ENCODE data around the gene SPOCK2. TPM values are rescaled to one million over a fixed set of nuclear protein-coding genes. Genes with fewer than 3 reads are reported as not detected.

SPOCK2 gene
- total RNA-seq, 2 experiments from 2014 or later: 0.76 to 7.5 TPM

DNA sequence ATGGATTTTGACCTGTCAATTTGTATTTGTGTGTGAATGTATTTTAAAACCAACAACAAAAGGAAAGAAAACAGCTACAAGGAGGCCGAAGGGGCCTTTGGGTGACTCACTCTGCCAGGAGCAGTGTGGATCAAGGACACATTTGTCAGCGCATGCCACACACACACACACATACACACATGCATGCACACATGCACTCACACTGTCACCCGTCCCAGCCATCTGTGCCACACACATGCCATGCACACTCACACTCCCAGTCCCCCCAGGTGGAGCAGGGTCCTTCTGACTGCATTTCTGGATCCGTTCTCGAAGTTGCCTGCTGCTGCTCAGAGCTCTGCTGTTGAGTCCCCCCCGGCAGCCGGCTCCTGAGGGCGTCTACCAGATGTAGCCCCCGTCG lies 26.0 kb downstream of the SPOCK2 start:
- Histone ChIP-seq H3K4me2 (ENCODE audit: low read length) (no peak overlapping the region), H3K9me3 (ENCODE audit: low read length) (no peaks in the 10 kb centered on the region), H3K27ac (ENCODE audit: low read depth, low read length, poor library complexity, severe bottlenecking) (no peak overlapping the region), H3K79me2 (ENCODE audit: insufficient read depth, low read depth, low read length) (no peaks in the 10 kb centered on the region), H4K20me1 (ENCODE audit: insufficient read depth, low read length) (no peaks in the 10 kb centered on the region), H3K4me3 (ENCODE audit: low read depth, low read length, poor library complexity, severe bottlenecking) (no peak overlapping the region), H3K9me2 (ENCODE audit: insufficient read depth, low read length) (no peaks in the 10 kb centered on the region), H3K36me3 (ENCODE audit: insufficient read depth, low read length) (no peaks in the 10 kb centered on the region), H2AFZ (ENCODE audit: low read length) (no peak overlapping the region), H3K4me1 (ENCODE audit: insufficient read depth, low read length, poor library complexity, severe bottlenecking) (no peaks in the 10 kb centered on the region)
- DNase-seq (ENCODE audit: low spot score): no peak
- CTCF ChIA-PET (ENCODE audit: unreplicated experiment): no interaction called here
- BruUV-seq (replicated peaks): no TSS peak
- intact Hi-C loops (cut with micrococcal nuclease; ENCODE audit: unreplicated experiment): loop anchor here (5.0 kb wide), 1 partner anchor 160 kb away; no protein-coding TSS in a partner anchor
- TF ChIP-seq, protein P1, sequence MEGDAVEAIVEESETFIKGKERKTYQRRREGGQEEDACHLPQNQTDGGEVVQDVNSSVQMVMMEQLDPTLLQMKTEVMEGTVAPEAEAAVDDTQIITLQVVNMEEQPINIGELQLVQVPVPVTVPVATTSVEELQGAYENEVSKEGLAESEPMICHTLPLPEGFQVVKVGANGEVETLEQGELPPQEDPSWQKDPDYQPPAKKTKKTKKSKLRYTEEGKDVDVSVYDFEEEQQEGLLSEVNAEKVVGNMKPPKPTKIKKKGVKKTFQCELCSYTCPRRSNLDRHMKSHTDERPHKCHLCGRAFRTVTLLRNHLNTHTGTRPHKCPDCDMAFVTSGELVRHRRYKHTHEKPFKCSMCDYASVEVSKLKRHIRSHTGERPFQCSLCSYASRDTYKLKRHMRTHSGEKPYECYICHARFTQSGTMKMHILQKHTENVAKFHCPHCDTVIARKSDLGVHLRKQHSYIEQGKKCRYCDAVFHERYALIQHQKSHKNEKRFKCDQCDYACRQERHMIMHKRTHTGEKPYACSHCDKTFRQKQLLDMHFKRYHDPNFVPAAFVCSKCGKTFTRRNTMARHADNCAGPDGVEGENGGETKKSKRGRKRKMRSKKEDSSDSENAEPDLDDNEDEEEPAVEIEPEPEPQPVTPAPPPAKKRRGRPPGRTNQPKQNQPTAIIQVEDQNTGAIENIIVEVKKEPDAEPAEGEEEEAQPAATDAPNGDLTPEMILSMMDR (conservative IDR thresholded peaks at IDR 0.05; ENCODE audit: low read length): no peak
- TF ChIP-seq EZH2phosphoT487 (IDR thresholded peaks at IDR 0.05; ENCODE audit: borderline replicate concordance, low read depth, low read length): no peak
- POLR2A ChIA-PET: no interaction called here

DNA sequence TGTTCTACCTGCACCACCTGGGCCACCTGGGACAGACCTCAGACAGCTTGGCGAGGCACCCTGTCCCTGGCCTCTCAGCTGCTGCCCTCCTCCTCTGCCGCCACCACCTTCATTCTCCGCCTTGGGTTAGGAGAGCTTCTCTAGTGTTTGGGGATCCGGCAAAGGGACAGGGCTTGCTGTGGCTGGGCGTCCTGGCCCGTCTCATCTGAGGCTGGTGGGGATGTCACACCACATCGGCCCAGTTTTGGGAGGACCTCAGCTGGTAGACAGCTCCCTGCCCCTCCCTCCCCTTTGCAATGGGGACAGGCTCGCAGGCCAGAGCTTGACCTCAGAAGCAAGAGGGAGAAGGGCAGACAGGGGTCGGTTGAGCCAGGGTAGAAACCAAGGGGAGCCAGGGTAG lies 26.4 kb downstream of the SPOCK2 start:
- ChIA-PET POLR2A (no interaction called here), CTCF (ENCODE audit: unreplicated experiment) (interaction anchor here (0.7 kb wide), 1 partner anchor 13 kb away, joined by 3 read pairs; no protein-coding TSS in a partner anchor)
- Histone ChIP-seq H3K9me2 (ENCODE audit: insufficient read depth, low read length) (no peaks in the 10 kb centered on the region), H2AFZ (ENCODE audit: low read length) (no peak overlapping the region), H3K4me3 (ENCODE audit: low read depth, low read length, poor library complexity, severe bottlenecking) (no peak overlapping the region), H3K36me3 (ENCODE audit: insufficient read depth, low read length) (no peaks in the 10 kb centered on the region), H4K20me1 (ENCODE audit: insufficient read depth, low read length) (no peaks in the 10 kb centered on the region), H3K4me1 (ENCODE audit: insufficient read depth, low read length, poor library complexity, severe bottlenecking) (no peaks in the 10 kb centered on the region), H3K79me2 (ENCODE audit: insufficient read depth, low read depth, low read length) (no peaks in the 10 kb centered on the region), H3K27ac (ENCODE audit: low read depth, low read length, poor library complexity, severe bottlenecking) (no peak overlapping the region), H3K4me2 (ENCODE audit: low read length) (no peak overlapping the region), H3K9me3 (ENCODE audit: low read length) (no peaks in the 10 kb centered on the region)
- TF ChIP-seq, protein P1 (conservative IDR thresholded peaks at IDR 0.05; ENCODE audit: low read length): no peak
- no peak for TF ChIP-seq EZH2phosphoT487 (IDR thresholded peaks at IDR 0.05; ENCODE audit: borderline replicate concordance, low read depth, low read length)
- intact Hi-C loops (cut with micrococcal nuclease; ENCODE audit: unreplicated experiment): loop anchor here (5.0 kb wide), 1 partner anchor 160 kb away; no protein-coding TSS in a partner anchor
- BruUV-seq (replicated peaks): no TSS peak
- DNase-seq (ENCODE audit: low spot score): no peak

DNA sequence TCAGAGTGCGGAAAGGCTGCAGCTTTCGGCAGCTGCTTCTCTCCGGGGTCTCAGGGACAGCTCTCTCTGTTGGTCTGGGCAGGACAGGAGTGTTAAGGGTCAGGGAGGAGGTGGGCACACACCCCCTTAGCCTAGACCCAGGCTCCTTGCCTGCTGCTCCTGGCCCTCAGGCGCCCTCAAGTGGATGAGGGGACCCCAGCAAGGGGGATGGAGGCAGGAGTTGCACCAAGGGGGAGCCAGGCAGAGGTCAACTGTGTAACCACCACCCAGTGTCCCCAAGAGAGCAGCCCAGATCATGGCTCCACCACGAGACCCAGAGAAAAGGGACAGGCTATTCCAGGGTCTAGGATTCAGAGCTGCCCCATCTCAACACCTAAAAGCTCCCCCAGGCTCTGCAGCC lies 26.9 kb downstream of the SPOCK2 start:
- no peaks in the 10 kb centered on the region for H3K36me3 ChIP-seq (ENCODE audit: insufficient read depth, low read length)
- POLR2A ChIA-PET: interaction anchor here (0.7 kb wide), 1 partner anchor 159 kb away, joined by 3 read pairs; no protein-coding TSS in a partner anchor

More for the DNA sequence above, 26.9 kb downstream of the SPOCK2 start:
- Histone ChIP-seq H3K27ac (ENCODE audit: low read depth, low read length, poor library complexity, severe bottlenecking) (no peak overlapping the region), H4K20me1 (ENCODE audit: insufficient read depth, low read length) (no peaks in the 10 kb centered on the region), H2AFZ (ENCODE audit: low read length) (no peak overlapping the region), H3K9me2 (ENCODE audit: insufficient read depth, low read length) (no peaks in the 10 kb centered on the region), H3K4me3 (ENCODE audit: low read depth, low read length, poor library complexity, severe bottlenecking) (no peak overlapping the region), H3K79me2 (ENCODE audit: insufficient read depth, low read depth, low read length) (no peaks in the 10 kb centered on the region), H3K9me3 (ENCODE audit: low read length) (no peaks in the 10 kb centered on the region), H3K4me2 (ENCODE audit: low read length) (no peak overlapping the region), H3K4me1 (ENCODE audit: insufficient read depth, low read length, poor library complexity, severe bottlenecking) (no peaks in the 10 kb centered on the region)
- no TSS peak for BruUV-seq (replicated peaks)
- intact Hi-C loops (cut with micrococcal nuclease; ENCODE audit: unreplicated experiment): loop anchor here (5.0 kb wide), 1 partner anchor 161 kb away; no protein-coding TSS in a partner anchor
- DNase-seq (ENCODE audit: low spot score): peak; percentile 45
- CTCF ChIA-PET (ENCODE audit: unreplicated experiment): interaction anchor here (0.6 to 0.7 kb wide), 2 partner anchors 13 to 18 kb away, joined by 3 read pairs; no protein-coding TSS in a partner anchor
- no peak for TF ChIP-seq EZH2phosphoT487 (IDR thresholded peaks at IDR 0.05; ENCODE audit: borderline replicate concordance, low read depth, low read length)
- TF ChIP-seq, protein P1 (conservative IDR thresholded peaks at IDR 0.05; ENCODE audit: low read length): peak; percentile 72

Data from OCI-LY7 (cell line).